HepG2 (cell line): ENCODE results near the gene PTPRH. TPM values are rescaled to one million over a fixed set of nuclear protein-coding genes. Genes with fewer than 3 reads are reported as not detected.
A peak's percentile ranks its signal among the peaks of the same experiment; 100 is the strongest.

ENCODE experiments used
- AHDC1 ChIP-seq: sonication (generic); formaldehyde crosslinking; IDR thresholded peaks from 2 replicates; pipeline ENCODE4 v1.5.1; 2020; ENCODE audit warnings: mild to moderate bottlenecking, missing genetic modification reagents, borderline replicate concordance
- CERS6 ChIP-seq: sonication (generic); formaldehyde crosslinking; IDR thresholded peaks from 2 replicates; pipeline ENCODE4 v1.5.0; 2020; ENCODE audit warnings: missing genetic modification reagents
- GLMP ChIP-seq: sonication (generic); formaldehyde crosslinking; IDR thresholded peaks from 2 replicates; pipeline ENCODE4 v1.9.0; 2021; ENCODE audit warnings: missing genetic modification reagents, mild to moderate bottlenecking, borderline replicate concordance
- KLF16 ChIP-seq, 2 experiments: sonication (generic) in 1 of 2; formaldehyde crosslinking in 1 of 2; IDR thresholded peaks; 2 replicates each; pipeline versions ENCODE4 v1.6.1 to v1.8.0; 2016 to 2023; ENCODE audit warnings: missing genetic modification reagents in 2 of 2, missing compliant biosample characterization in 1 of 2
- MED1 ChIP-seq: sonication (generic); formaldehyde crosslinking; IDR thresholded peaks from 2 replicates; pipeline ENCODE4 v1.4.0; 2020; ENCODE audit warnings: missing genetic modification reagents
- MXD1 ChIP-seq: sonication (generic); formaldehyde crosslinking; IDR thresholded peaks from 2 replicates; pipeline ENCODE4 v1.4.0; 2020; ENCODE audit warnings: mild to moderate bottlenecking, missing genetic modification reagents
- PAF1 ChIP-seq: IDR thresholded peaks from 2 replicates; pipeline ENCODE4 v1.6.1; 2016; ENCODE audit warnings: missing genetic modification reagents, missing compliant biosample characterization
- PPARG ChIP-seq: conservative IDR thresholded peaks from 2 replicates; pipeline ENCODE4 v1.6.1; 2016; ENCODE audit warnings: missing biosample characterization, missing genetic modification reagents
- RFXAP ChIP-seq: sonication (generic); formaldehyde crosslinking; IDR thresholded peaks from 2 replicates; pipeline ENCODE4 v1.4.0; 2020; ENCODE audit warnings: missing genetic modification reagents, borderline replicate concordance
- U2AF2 ChIP-seq: fragments of 200-400 bp; formaldehyde crosslinking; IDR thresholded peaks from 2 replicates; pipeline ENCODE4 v1.6.1; 2017; ENCODE audit warnings: low read depth, mild to moderate bottlenecking, low read length
- ZGPAT ChIP-seq: IDR thresholded peaks from 2 replicates; pipeline ENCODE4 v1.6.1; 2016; ENCODE audit warnings: mild to moderate bottlenecking
- ZIK1 ChIP-seq: sonication (generic); formaldehyde crosslinking; IDR thresholded peaks from 2 replicates; pipeline ENCODE4 v1.5.0; 2020; ENCODE audit warnings: mild to moderate bottlenecking, low read depth, missing genetic modification reagents, borderline replicate concordance
- ZNF235 ChIP-seq: sonication (generic); formaldehyde crosslinking; IDR thresholded peaks from 2 replicates; pipeline ENCODE4 v1.8.1; 2023; ENCODE audit warnings: mild to moderate bottlenecking, missing genetic modification reagents, borderline replicate concordance
- ZNF501 ChIP-seq: sonication (generic); formaldehyde crosslinking; IDR thresholded peaks from 2 replicates; pipeline ENCODE4 v1.5.1; 2020; ENCODE audit warnings: mild to moderate bottlenecking, moderate library complexity, missing genetic modification reagents
- ZNF558 ChIP-seq: sonication (generic); formaldehyde crosslinking; IDR thresholded peaks from 2 replicates; pipeline ENCODE4 v1.9.0; 2022; ENCODE audit warnings: mild to moderate bottlenecking, missing genetic modification reagents, borderline replicate concordance
- polyA plus RNA-seq, 8 experiments: library from polyadenylated mRNA; depleted of rRNA in 3 of 8; stranded (reverse) in 7 of 8; unstranded in 1 of 8; fragments of >200 nt; fragmentation: Illumina TruSeq in 4 of 8; extraction: Trizol in 4 of 8; gene quantifications; 2 replicates each; pipeline versions ENCODE4 v1.2.1 to v1.2.3, GENCODE V29; 2011 to 2016; ENCODE audit warnings: low read depth in 4 of 8, missing spikeins in 1 of 8, mixed read lengths in 1 of 8; ENCODE audit not compliant: insufficient read depth in 1 of 8
- total RNA-seq, 5 experiments: library from RNA; depleted of rRNA; stranded (reverse); fragments of >200 nt; fragmentation: Illumina TruSeq; extraction: Trizol; gene quantifications; 2 replicates each; pipeline ENCODE4 v1.2.3, GENCODE V29; 2016; ENCODE audit warnings: low read depth in 1 of 5

PTPRH gene
- total and polyA plus RNA-seq, 2 of the 13 experiments (the other 11 are each of a cell fraction or from before 2014, with no cell fraction given), result 14.7 to 125 TPM

GRCh38 chr19:55179606-55180484 lies 29.5 kb downstream of the PTPRH start, which contains the start of gene SYT5 (continued):
- TF ChIP-seq CERS6 (CRISPR knock-in tag) (no peak), PPARG (CRISPR knock-in tag) (0 out of 2 replicates have a peak, but pooled peaks have one; percentile 41), ZNF235 (CRISPR knock-in tag) (no peak), MXD1 (CRISPR knock-in tag) (peak; percentile 57; the same call in 1 of the 2 replicates), ZNF501 (CRISPR knock-in tag) (peak; percentile 14; the same call in 1 of the 2 replicates), RFXAP (CRISPR knock-in tag) (no peak), MED1 (no peak), ZGPAT (CRISPR knock-in tag) (peak; percentile 44; the same call in 1 of the 2 replicates), ZNF558 (CRISPR knock-in tag) (peak; percentile 65; the same call in 1 of the 2 replicates), ZIK1 (no peak), KLF16 (CRISPR knock-in tag; IDR thresholded peaks at IDR 0.05) (peak in 1 of 2 experiments; percentile 75; a peak in 2 of 4 replicates), GLMP (CRISPR knock-in tag) (no peak), U2AF2 (no peak), AHDC1 (CRISPR knock-in tag) (no peak), PAF1 (CRISPR knock-in tag) (peak; percentile 61; the same call in 1 of the 2 replicates)
